Measurements from ENCODE around the gene CAMK1. TPM values are rescaled to one million over a fixed set of nuclear protein-coding genes. Genes with fewer than 3 reads are reported as not detected.

CAMK1 gene
- total and polyA plus RNA-seq, 9 of the 15 experiments (the other 6 are each of a cell fraction or from before 2014, with no cell fraction given) = 0.23 to 10.7 (median 6.0) TPM

GRCh38 chr3:9792405-9793160, 22.8 kb upstream of the CAMK1 start, which contains the start of the genes ARPC4 and TADA3 (continued):
- 0 out of 2 replicates have a peak, but pooled peaks have one; percentile 39 for TF ChIP-seq ZNF609 (CRISPR knock-in tag; IDR thresholded peaks at IDR 0.05; ENCODE audit: borderline replicate concordance)
- no peak for TF ChIP-seq BDP1 (IDR thresholded peaks at IDR 0.05; ENCODE audit: insufficient read depth, insufficient read length)
- peak; percentile 26 for TF ChIP-seq HDAC3 (IDR thresholded peaks at IDR 0.05; ENCODE audit: borderline replicate concordance, partially characterized antibody)
- TF ChIP-seq, protein P1, sequence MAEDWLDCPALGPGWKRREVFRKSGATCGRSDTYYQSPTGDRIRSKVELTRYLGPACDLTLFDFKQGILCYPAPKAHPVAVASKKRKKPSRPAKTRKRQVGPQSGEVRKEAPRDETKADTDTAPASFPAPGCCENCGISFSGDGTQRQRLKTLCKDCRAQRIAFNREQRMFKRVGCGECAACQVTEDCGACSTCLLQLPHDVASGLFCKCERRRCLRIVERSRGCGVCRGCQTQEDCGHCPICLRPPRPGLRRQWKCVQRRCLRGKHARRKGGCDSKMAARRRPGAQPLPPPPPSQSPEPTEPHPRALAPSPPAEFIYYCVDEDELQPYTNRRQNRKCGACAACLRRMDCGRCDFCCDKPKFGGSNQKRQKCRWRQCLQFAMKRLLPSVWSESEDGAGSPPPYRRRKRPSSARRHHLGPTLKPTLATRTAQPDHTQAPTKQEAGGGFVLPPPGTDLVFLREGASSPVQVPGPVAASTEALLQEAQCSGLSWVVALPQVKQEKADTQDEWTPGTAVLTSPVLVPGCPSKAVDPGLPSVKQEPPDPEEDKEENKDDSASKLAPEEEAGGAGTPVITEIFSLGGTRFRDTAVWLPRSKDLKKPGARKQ (CRISPR knock-in tag; IDR thresholded peaks at IDR 0.05) = no peak
- TF ChIP-seq GATAD2B (IDR thresholded peaks at IDR 0.05; ENCODE audit: borderline replicate concordance) = peak; percentile 55; the same call in 1 of the 2 replicates
- TF ChIP-seq AFF1 (IDR thresholded peaks at IDR 0.05; ENCODE audit: low read depth in 1 of 2, partially characterized antibody in 2 of 2) = peak; percentile 19 to 47
- TF ChIP-seq HMGN3 (IDR thresholded peaks at IDR 0.05; ENCODE audit: borderline replicate concordance, extremely low read depth, insufficient read length, low read depth, low read length) = peak; percentile 92
- TF ChIP-seq PHTF2 (CRISPR knock-in tag; IDR thresholded peaks at IDR 0.05) = no peak
- peak; percentile 68 for TF ChIP-seq HCFC1 (IDR thresholded peaks at IDR 0.05; ENCODE audit: low read depth, low read length)
- TF ChIP-seq, protein P2, sequence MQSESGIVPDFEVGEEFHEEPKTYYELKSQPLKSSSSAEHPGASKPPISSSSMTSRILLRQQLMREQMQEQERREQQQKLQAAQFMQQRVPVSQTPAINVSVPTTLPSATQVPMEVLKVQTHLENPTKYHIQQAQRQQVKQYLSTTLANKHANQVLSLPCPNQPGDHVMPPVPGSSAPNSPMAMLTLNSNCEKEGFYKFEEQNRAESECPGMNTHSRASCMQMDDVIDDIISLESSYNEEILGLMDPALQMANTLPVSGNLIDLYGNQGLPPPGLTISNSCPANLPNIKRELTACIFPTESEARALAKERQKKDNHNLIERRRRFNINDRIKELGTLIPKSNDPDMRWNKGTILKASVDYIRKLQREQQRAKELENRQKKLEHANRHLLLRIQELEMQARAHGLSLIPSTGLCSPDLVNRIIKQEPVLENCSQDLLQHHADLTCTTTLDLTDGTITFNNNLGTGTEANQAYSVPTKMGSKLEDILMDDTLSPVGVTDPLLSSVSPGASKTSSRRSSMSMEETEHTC (IDR thresholded peaks at IDR 0.05) = no peak
- peak; percentile 33; the same call in 1 of the 2 replicates for TF ChIP-seq ZNF175 (CRISPR knock-in tag; IDR thresholded peaks at IDR 0.05; ENCODE audit: low read depth)
